Measurements from ENCODE around the gene PLXNA4.

GRCh38 chr7:132106491-132106890 lies 469.8 kb downstream of the PLXNA4 start:
- no peak for TF ChIP-seq CTCF (IDR thresholded peaks at IDR 0.05)
- TF ChIP-seq POLR2AphosphoS5 (IDR thresholded peaks at IDR 0.05; ENCODE audit: low read depth, low read length): no peak

All from Panc1 (cell line).